Measurements from ENCODE around the gene TRABD2A. TPM values are rescaled to one million over a fixed set of nuclear protein-coding genes. Genes with fewer than 3 reads are reported as not detected.
A peak's percentile ranks its signal among the peaks of the same experiment; 100 is the strongest.
"Not testable (repeated sequence)": the region's sequence is repeated elsewhere in the genome, so short reads cannot be mapped to it uniquely, and the experiment has no call there.

TRABD2A gene
- total RNA-seq, 1 experiment from 2014 or later, result 9.9 TPM

DNA sequence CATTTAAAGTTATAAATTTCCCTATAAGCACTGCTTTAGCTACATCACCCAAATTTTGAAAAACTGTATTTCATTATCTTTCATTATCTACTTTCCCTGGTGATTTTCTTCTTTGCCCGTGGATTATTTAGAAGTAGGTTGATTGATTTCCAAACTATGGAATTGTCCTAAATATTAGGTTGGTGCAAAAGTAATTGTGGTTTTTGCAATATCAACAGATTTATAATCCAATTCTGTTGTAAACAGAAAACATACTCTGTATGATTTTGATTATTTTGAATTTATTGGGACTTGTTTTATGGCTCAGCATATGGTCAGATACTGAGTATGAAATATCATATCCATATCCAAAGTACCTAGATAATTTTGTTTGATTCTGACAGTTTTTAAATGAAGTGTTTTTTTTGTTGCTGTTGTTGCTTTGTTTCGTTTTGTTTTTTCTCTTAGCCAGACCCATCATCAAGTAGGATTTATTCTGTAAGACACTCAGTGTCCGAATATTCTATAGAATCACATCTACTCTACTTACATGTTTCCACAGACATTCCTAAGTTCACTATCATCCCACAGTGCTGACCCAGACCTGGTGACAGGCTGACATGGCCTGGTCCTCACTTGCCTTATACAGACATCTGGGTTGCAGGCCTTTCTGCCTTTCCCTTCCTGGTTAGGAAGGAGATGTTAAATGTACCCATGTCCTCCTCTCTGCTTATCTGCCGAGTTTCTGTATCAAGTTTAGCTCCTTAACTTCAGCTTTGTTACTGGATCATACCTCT is 2.1 kb upstream of the TRABD2A start:
- in situ Hi-C loops (cut with HindIII; ENCODE audit: low sequenced_read_pairs), result no loop called here
- no peak for DNase-seq (ENCODE audit: low spot score)

DNA sequence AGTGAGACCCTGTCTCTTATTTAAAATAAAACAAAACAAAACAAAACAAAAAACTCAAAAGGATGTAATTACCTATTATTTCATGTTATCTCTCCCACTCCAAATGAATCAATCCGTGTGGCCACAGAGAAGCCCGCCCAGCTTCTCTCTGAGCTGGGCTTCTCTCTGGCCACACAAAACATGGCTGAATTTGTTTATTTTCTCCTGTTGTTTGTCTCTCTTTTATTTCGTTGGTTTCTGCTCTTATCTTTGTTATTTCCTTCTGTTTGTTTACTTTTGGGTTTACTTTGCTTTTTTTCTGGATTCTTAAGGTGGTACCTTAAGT is 1.5 kb upstream of the TRABD2A start:
- in situ Hi-C loops (cut with HindIII; ENCODE audit: low sequenced_read_pairs), result no loop called here

DNA sequence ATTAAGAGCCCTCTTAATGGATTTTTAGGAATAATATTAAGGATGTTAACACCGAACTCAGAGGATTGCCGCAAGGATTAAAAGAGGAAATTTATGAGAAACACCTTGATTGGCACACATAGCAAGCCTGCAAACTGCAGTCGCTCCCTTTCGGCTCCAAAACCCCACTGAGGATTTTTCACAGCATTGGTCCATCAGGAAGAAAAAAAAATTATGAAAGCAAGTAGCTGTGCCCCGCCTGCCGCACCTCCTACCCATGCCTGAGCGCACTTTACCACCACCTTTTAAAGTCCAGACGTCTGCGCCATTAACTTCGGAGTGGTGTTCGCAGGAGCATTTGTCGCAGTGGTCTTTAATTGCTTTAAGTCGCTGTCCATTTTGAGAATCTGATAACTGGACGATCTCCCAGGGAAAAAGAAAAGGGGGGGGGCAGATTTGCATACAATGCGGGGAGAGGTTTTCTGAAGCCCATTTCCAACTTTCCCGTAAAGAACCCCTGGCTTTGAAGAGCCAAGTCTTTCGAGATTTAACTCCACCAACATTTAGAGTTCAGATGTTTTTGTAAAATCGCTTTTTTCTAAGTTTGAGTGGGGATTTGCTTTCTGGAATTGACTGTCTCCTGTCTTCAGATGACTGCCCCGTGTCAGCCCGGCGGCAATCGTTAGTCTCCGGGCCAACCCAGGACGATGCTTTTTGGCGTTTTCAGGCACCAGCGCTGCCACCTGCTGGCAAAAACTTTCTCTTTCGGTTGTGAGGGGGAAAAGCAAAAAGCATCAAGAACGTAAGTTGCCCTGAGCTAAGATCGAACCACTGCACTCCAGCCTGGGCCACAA is 913 bp upstream of the TRABD2A start:
- peak; percentile 78 for DNase-seq (ENCODE audit: low spot score)
- in situ Hi-C loops (cut with HindIII; ENCODE audit: low sequenced_read_pairs), result no loop called here

More for the DNA sequence above, 1.5 kb upstream of the TRABD2A start:
- DNase-seq (ENCODE audit: low spot score), result no peak

DNA sequence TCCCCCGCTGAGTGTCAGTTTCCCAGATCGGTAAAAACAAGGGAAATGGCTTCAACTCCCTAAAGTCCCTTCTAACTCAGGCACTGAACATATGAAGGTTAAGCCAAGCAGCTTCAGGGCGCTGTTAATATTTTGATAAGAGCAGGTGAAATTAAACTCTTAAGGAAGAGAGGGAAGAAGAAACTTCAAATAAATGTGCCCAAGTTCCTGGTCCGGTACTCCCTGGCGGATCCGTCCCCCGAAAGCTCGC is 564 bp downstream of the TRABD2A start:
- in situ Hi-C loops (cut with HindIII; ENCODE audit: low sequenced_read_pairs), result no loop called here
- no peak for DNase-seq (ENCODE audit: low spot score)

DNA sequence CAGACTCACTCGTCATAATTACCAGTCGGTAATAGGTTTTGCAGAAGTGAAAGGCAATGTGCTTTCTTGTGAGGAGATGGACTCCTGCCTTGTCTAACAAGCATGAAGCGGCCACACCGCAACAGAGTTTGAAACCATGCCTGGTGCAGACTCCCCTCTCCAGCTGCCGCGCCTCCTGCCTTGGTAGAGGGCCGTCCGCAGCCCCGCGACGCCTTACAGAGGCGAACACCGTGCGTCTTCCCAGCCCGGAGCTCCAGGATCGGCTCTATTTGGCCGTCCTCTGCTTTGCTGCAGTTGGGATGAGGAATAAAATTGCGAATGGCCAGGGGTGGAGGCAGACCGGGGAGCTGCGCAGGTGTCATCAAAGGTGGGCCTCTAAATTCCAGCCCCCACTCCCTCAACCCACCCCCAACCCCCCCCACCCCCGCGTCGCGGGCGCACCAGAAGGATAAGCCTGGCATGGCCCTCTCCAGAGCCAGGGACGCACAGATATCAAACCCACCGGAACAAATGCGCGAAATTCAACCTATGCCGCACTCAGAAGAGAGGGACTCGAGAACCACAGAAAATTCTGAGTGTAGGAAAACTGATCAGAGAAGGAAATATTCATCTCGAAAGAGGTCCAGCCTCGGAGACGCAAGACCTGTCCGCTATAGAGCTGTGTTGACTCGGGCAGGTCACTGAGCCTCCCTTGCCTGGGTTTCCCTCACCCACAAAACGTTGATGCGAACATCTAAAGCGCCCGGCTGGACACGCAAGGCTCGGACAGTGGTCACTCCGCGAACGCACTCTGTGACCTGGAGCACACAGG is 1.1 kb downstream of the TRABD2A start:
- in situ Hi-C loops (cut with HindIII; ENCODE audit: low sequenced_read_pairs), result no loop called here
- no peak for DNase-seq (ENCODE audit: low spot score)

DNA sequence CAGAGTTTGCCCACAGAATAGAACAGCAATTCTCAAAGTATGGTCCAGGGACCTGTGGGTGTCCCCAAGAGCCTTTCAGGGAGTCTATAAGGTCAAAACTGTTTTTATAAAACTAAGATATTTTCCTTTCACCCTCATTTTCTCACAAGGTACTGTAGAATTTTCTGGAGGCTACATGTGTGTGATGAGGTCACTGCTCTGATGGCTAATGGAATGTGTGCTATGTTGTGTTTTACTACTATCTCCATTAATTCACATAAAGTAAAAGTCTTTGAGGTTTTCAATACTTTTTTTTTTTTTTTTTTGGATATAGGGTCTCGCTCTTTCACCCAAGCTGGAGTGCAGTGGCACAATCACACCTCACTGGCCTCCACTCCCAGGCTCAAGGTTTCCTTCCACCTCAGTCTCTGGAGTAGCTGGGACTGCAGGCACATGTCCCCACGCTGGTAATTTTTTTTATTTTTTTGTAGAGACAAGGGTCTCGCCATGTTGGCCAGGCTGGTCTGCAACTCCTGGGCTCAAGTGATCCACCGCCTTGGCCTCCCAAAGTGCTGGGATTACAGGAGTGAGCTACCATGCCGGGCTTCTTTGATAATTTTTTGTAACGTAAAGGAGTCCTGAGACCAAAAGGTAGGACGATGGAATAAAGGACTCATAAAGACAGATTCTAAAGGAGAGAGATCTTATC is 1.8 kb downstream of the TRABD2A start:
- in situ Hi-C loops (cut with HindIII; ENCODE audit: low sequenced_read_pairs), result no loop called here
- no peak for DNase-seq (ENCODE audit: low spot score)

DNA sequence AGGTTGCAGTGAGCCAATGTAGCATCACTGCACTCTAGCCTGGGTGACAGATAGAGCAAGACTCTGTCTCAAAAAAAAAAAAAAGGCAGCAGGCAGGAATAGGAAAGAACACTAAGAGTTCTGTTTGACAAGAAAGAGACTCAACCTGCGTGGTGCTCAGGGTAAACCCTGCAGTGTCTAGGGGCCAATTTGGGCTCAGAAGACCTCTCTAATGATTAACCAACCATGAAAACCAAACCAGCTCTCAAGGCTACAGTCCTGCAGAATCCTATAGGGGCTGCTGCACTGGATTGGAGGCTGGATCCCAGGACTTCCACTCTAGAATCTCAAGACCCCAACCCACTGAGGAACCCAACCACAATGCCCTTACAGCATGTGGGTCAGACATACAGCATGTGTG is 2.4 kb downstream of the TRABD2A start:
- in situ Hi-C loops (cut with HindIII; ENCODE audit: low sequenced_read_pairs), result no loop called here
- no peak for DNase-seq (ENCODE audit: low spot score)

DNA sequence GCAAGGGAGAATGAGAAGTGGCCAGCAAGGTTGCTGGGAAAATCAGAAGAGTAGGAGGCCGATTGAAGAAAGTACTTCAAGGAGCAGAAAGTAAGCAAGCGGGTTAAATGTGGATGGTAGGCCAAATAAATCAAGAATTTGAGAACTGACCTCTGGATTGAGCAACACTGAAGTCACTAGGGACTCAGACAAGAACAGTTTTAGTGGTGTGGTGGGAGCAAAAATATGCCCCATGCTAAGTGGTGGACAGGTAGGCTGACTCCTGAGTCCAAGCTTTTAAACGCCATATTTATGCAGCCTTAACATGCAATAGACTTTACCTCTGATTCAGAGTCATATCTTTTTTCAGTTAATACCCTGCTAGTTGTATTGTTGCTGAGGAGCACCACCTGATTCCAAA is 4.5 kb downstream of the TRABD2A start:
- no peak for DNase-seq (ENCODE audit: low spot score)
- in situ Hi-C loops (cut with HindIII; ENCODE audit: low sequenced_read_pairs), result no loop called here

DNA sequence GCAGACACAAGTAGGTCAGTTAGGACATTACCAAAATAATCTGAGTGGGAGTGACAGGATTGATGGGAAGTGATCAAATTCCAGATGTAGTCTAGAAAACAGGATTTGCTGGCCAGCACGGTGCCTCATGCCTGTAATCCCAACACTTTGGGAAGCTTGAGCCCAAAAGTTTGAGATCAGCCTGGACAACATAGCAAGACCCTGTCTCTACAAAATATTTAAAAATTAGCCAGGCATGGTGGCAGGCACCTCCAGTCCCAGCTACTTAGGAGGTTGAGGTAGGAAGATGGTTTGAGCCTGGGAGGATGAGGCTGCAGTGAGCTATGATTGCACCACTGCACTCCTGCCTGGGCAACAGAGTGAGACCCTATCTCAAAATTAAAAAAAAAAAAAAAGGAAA is 5.3 kb downstream of the TRABD2A start:
- in situ Hi-C loops (cut with HindIII; ENCODE audit: low sequenced_read_pairs); DNase-seq (ENCODE audit: low spot score): not testable (repeated sequence)

DNA sequence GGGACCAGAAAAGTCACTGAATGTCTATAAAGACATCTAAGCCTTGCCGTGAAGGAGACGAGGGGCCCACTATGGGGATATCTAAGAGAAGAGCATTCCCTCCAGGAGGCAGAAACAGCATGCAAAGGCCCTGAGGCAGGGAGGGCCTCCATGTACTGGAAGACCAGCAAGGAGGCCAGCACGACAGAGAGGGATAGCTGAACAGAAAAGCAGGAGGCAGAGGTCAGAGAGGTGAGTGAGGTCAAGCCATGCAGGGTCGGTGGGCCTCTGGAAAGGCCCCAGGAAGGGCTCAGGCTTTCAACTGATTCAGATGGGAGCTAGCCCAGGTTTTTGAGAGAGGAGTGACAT is 5.7 kb downstream of the TRABD2A start:
- no peak for DNase-seq (ENCODE audit: low spot score)
- in situ Hi-C loops (cut with HindIII; ENCODE audit: low sequenced_read_pairs), result no loop called here

DNA sequence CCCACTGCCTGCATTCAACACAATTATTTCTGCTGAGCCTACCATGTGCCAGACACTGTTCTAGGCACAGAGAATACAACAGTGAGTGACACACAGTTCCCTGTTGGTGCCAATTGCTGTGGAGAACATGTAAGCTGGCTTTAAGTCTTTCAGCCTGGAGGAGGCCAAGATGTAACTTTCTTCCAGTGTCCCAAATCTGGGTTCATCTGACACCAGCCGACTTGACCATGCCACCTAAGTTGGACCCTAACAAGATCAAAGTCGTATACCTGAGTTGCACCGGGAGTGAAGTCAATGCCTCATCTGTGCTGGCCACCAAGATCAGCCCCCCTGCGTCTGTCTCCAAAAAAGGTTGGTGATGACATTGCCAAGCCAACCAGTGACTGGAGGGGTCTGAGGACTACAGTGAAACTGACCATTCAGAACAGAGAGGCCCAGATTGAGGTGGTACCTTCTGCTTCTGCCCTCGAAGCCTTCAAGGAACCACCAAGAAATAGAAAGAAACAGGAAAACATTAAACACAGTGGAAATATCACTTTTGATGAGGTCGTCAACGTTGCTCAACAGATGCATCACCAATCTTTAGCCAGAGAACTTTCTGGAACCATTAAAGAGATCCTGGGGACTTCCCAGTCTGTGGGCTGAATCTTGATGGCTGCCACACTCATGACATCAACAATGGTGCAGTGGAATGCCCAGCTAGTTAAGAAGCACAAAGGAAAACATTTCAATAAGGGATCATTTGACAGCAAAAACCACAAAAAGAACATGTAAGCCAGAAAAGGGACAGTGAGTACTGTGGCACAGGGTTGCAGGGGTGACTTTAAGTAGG is 6.3 kb downstream of the TRABD2A start:
- in situ Hi-C loops (cut with HindIII; ENCODE audit: low sequenced_read_pairs), result no loop called here
- DNase-seq (ENCODE audit: low spot score), result no peak

DNA sequence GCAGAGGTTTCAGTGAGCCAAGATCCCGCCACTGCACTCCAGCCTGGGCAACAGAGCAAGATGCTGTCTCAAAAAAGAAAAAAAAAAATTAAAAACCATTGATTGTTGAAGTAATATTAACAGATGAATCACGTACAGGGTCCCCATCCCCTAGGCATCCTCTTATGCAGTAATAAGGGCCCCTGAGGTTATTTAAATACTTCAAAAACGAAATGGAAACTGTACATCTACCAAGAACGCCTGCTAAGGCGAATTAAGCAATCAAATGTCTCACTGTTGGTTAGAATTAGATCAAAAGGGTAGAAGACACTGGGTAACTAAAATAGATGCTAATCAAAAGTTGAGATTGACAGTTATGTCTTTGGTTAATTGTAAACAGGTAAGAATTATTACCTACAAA is 7.5 kb downstream of the TRABD2A start:
- no peak for DNase-seq (ENCODE audit: low spot score)
- in situ Hi-C loops (cut with HindIII; ENCODE audit: low sequenced_read_pairs), result no loop called here

DNA sequence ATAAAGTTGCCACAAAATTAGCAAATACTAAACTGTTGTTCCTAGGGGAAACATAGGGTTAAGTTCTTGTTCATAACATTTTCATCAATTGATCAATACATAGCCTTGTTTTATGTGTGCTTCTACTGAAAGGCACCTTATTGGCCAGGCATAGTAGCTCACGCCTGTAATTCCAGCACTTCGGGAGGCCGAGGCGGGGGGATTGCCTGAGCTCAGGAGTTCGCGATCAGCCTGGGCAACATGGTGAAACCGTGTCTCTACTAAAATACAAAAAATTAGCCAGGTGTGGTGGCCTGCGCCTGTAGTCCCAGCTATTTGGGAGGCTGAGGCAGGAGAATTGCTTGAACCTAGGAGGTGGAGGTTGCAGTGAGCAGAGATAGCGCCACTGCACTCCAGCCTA is 8.2 kb downstream of the TRABD2A start:
- in situ Hi-C loops (cut with HindIII; ENCODE audit: low sequenced_read_pairs); DNase-seq (ENCODE audit: low spot score): not testable (repeated sequence)

DNA sequence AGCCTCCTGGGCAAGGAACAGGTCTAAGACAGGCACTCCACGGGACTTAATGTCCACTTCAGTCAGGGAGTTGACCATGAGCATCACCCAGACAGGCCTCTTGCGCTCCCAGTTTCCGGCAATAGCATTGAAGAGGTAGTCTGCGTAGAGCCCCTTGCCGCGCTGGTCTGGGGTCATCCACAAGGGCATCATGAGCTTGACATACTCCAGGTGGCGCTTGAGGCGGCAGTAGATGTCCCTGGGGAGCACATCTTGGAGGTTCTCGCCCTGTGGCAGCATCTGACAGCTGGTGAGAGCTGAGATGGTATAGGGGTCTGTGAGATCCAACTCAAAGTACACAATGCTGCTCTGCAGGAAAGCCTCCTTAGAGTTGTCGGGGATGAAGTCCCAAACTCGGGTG is 10.6 kb downstream of the TRABD2A start:
- in situ Hi-C loops (cut with HindIII; ENCODE audit: low sequenced_read_pairs), result no loop called here
- no peak for DNase-seq (ENCODE audit: low spot score)

DNA sequence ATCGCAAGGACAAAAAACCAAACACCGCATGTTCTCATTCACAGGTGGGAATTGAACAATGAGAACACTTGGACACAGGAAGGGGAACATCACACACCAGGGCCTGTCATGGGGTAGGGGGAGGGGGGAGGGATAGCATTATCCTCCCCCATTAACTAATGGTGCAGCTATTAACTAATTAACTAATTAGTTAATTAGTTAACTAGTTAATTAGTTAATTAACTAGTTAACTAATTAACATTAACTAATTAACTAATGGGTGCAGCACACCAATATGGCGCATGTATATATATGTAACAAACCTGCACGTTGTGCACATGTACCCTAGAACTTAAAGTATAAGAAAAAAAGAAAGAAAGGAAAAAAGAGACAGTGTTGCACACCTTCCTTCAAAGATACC is 12.6 kb downstream of the TRABD2A start:
- DNase-seq (ENCODE audit: low spot score); in situ Hi-C loops (cut with HindIII; ENCODE audit: low sequenced_read_pairs): not testable (repeated sequence)

DNA sequence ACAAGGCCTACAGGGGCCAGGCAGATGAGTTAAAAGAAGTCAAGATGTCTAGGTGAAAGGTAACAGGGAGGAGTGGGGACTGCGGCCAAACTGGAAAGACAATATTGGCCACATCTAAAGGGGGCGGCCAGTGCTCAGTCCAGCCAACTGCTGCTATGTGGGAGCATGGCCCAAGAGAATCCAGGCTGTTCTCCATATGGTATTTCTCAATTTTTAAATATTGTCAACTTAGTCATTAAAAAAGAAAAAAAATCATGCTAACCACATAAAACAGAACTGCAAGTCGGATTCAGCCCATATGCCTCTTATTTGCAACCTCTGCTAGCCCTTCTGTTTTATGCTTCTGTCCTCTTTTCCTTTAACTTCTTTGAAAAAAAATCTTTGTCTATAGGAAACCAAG is 14.8 kb downstream of the TRABD2A start:
- in situ Hi-C loops (cut with HindIII; ENCODE audit: low sequenced_read_pairs), result no loop called here
- no peak for DNase-seq (ENCODE audit: low spot score)

DNA sequence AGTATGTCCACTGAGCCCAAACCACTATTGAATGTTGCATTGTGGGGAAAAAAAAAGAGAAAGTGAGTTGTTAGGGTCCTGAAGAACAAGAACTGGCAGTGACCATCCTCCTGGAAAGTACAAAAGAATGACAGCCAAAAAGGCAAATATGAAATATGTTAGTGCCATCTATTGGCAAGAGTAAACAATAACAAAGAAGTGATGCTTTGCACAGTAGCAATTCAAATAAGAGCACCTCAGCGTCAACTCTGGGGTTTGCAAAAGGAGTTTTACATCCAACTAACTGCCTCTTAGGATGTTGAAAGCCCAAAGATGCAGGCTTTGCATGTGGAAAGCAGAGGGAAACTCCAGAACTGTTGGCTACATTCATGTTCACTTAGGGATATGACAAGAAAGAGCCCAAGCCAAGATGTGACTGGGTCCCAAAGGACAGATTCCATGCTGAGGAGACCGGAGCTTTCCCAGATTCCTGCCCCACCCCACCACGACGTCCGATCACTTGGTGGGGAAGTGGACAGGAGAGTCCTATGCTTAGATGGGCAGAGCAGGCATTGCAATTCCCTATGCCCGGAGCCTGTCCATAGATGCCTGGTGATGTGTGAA is 15.6 kb downstream of the TRABD2A start:
- in situ Hi-C loops (cut with HindIII; ENCODE audit: low sequenced_read_pairs), result no loop called here

DNA sequence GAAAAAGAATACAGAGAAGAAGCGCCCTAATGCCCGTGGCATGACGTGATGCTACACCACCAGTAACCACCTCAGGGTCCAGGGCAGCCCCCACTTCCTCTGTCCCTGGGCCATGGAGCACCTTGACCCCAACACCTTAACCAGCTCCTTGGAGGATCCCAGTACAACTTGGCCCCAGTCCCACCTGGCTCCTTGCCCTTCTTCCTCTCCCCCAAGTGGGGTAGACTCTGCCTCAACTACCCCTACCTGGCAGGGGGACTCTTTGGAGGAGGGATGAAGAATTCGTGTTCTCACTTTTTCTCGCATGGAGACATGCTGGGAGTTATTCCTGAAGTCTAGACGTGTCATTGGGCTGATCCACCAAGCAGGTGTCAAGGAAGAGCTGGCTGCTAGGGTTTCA is 18.9 kb downstream of the TRABD2A start:
- no peak for DNase-seq (ENCODE audit: low spot score)
- in situ Hi-C loops (cut with HindIII; ENCODE audit: low sequenced_read_pairs), result no loop called here

More for the DNA sequence above, 15.6 kb downstream of the TRABD2A start:
- DNase-seq (ENCODE audit: low spot score), result peak; percentile 63

DNA sequence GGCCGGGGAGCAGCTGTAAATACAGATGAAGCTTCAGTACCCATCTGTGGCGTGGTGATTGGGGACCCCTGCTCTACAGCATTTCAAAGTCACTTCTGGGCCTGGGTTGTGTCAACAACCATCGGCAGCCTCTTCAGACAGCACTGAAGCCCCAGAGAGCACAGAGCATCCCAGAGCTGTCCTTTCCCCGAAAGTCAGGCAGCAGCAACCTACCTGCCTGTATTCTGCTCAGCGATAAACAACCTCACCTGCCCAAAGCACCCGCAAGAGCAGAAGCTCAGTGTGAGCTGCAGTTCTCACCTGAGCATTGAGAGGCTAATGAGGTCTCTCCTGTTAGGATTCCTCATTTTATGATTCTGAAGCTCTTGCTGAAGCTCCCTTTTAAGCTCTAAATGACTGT is 19.3 kb downstream of the TRABD2A start:
- no peak for DNase-seq (ENCODE audit: low spot score)
- in situ Hi-C loops (cut with HindIII; ENCODE audit: low sequenced_read_pairs), result no loop called here

Measured in G401 (cell line).